Hepatocyte (in vitro differentiated cells): ENCODE data around the gene SLC39A1.

Source experiments
- EZH2 ChIP-seq: fragments of 200-600 bp; sonication (generic); IDR thresholded peaks from 2 replicates; pipeline ENCODE4 v1.6.1; 2016; ENCODE audit warnings: antibody characterized with exemption, mild to moderate bottlenecking, borderline replicate concordance
- EZH2phosphoT487 ChIP-seq: fragments of 200-600 bp; sonication (generic); IDR thresholded peaks from one replicate; pipeline ENCODE4 v1.6.1; 2018; ENCODE audit warnings: antibody characterized with exemption, mild to moderate bottlenecking, low read depth, moderate library complexity; ENCODE audit not compliant: unreplicated experiment, severe bottlenecking
- TF ChIP-seq, protein P1 (sequence below): fragments of 200-600 bp; sonication (generic); IDR thresholded peaks from 2 replicates; pipeline ENCODE4 v1.5.1; 2016; ENCODE audit warnings: antibody characterized with exemption, mild to moderate bottlenecking; ENCODE audit not compliant: poor library complexity

GRCh38 chr1:153978274-153978909, 15.1 kb upstream of the SLC39A1 start:
- TF ChIP-seq, protein P1, sequence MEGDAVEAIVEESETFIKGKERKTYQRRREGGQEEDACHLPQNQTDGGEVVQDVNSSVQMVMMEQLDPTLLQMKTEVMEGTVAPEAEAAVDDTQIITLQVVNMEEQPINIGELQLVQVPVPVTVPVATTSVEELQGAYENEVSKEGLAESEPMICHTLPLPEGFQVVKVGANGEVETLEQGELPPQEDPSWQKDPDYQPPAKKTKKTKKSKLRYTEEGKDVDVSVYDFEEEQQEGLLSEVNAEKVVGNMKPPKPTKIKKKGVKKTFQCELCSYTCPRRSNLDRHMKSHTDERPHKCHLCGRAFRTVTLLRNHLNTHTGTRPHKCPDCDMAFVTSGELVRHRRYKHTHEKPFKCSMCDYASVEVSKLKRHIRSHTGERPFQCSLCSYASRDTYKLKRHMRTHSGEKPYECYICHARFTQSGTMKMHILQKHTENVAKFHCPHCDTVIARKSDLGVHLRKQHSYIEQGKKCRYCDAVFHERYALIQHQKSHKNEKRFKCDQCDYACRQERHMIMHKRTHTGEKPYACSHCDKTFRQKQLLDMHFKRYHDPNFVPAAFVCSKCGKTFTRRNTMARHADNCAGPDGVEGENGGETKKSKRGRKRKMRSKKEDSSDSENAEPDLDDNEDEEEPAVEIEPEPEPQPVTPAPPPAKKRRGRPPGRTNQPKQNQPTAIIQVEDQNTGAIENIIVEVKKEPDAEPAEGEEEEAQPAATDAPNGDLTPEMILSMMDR = no peak
- TF ChIP-seq EZH2phosphoT487 (no peak), EZH2 (no peak)
